Naive thymus-derived CD4-positive, alpha-beta T cell (primary cell): ENCODE data around the gene PADI4. TPM values are rescaled to one million over a fixed set of nuclear protein-coding genes. Genes with fewer than 3 reads are reported as not detected.
A peak's percentile ranks its signal among the peaks of the same experiment; 100 is the strongest.

Experiments used
- ATAC-seq: fragments of 150-1000 bp; cut with Tn5 transposase; 2 replicates; pipeline ENCODE4 v1.10.0; 2021; ENCODE audit warnings: mild to moderate bottlenecking, moderate library complexity
- CTCF ChIA-PET: fragments of 350-600 bp; sonication (Branson Sonifier 250); formaldehyde crosslinking; loops from one replicate; lab custom pipeline; 2021; ENCODE audit warnings: antibody characterized with exemption; lab: Charles Lee
- POLR2A ChIA-PET: fragments of 350-600 bp; sonication (Branson Sonifier 250); formaldehyde crosslinking; loops from one replicate; lab custom pipeline; 2021; ENCODE audit warnings: antibody characterized with exemption, inconsistent platforms; lab: Charles Lee
- DNase-seq, 9 donors: peaks; one replicate each; pipeline versions ENCODE4 v3.0.0 to v3.0.0-alpha.2; 2020 to 2022; ENCODE audit warnings: mixed read lengths in 1 of 9
- H3K27ac ChIP-seq: one replicate; pipeline ENCODE4 v1.7.0; 2013; ENCODE audit warnings: mild to moderate bottlenecking, low read depth, low read length, moderate library complexity
- H3K27me3 ChIP-seq, 2 donors: one replicate each; pipeline ENCODE4 v1.7.0; 2013; ENCODE audit warnings: low read length in 2 of 2, mild to moderate bottlenecking in 2 of 2, moderate library complexity in 2 of 2; ENCODE audit not compliant: control insufficient read depth in 2 of 2, insufficient read depth in 2 of 2
- H3K36me3 ChIP-seq, 3 experiments: 1 replicate in 2 of 3; 2 replicates in 1 of 3; pipeline ENCODE4 v1.7.0; 2013; ENCODE audit warnings: low read length in 3 of 3, mild to moderate bottlenecking in 3 of 3, moderate library complexity in 1 of 3; ENCODE audit not compliant: insufficient read depth in 3 of 3, control insufficient read depth in 2 of 3
- H3K4me1 ChIP-seq, 2 donors: one replicate each; pipeline ENCODE4 v1.7.0; 2013; ENCODE audit warnings: low read length in 2 of 2, mild to moderate bottlenecking in 2 of 2, moderate library complexity in 1 of 2; ENCODE audit not compliant: control insufficient read depth in 2 of 2, insufficient read depth in 2 of 2
- H3K4me3 ChIP-seq: 2 replicates; pipeline ENCODE4 v1.7.0; 2013; ENCODE audit warnings: mild to moderate bottlenecking, low read length
- H3K9me3 ChIP-seq, 3 experiments: 1 replicate in 2 of 3; 2 replicates in 1 of 3; pipeline ENCODE4 v1.7.0; 2013; ENCODE audit warnings: low read length in 3 of 3; ENCODE audit not compliant: control insufficient read depth in 2 of 3
- H3K27ac Mint-ChIP-seq, 9 donors: one replicate each; pipeline ENCODE4 v1.8.0; 2020 to 2022; ENCODE audit warnings: mixed read lengths in 9 of 9, mild to moderate bottlenecking in 8 of 9, moderate library complexity in 5 of 9, inconsistent platforms in 2 of 9
- H3K27me3 Mint-ChIP-seq, 5 donors: one replicate each; pipeline ENCODE4 v1.8.0; 2021 to 2022; ENCODE audit warnings: mixed read lengths in 5 of 5, mild to moderate bottlenecking in 1 of 5
- H3K36me3 Mint-ChIP-seq, 5 donors: one replicate each; pipeline ENCODE4 v1.8.0; 2020 to 2022; ENCODE audit warnings: mixed read lengths in 5 of 5, mild to moderate bottlenecking in 3 of 5, inconsistent platforms in 1 of 5
- H3K4me1 Mint-ChIP-seq, 7 donors: one replicate each; pipeline ENCODE4 v1.8.0; 2020 to 2022; ENCODE audit warnings: mixed read lengths in 7 of 7, mild to moderate bottlenecking in 3 of 7, inconsistent platforms in 1 of 7
- H3K4me3 Mint-ChIP-seq, 10 donors: one replicate each; pipeline ENCODE4 v1.8.0; 2020 to 2022; ENCODE audit warnings: mild to moderate bottlenecking in 10 of 10, mixed read lengths in 10 of 10, moderate library complexity in 6 of 10, inconsistent platforms in 2 of 10
- H3K9me3 Mint-ChIP-seq, 11 donors: one replicate each; pipeline ENCODE4 v1.8.0; 2020 to 2022; ENCODE audit warnings: mixed read lengths in 11 of 11, mild to moderate bottlenecking in 4 of 11, inconsistent platforms in 1 of 11, moderate library complexity in 1 of 11
- intact Hi-C, 2 donors: fragments of 100-400 bp; cut with micrococcal nuclease; formaldehyde crosslinking; loops; one replicate each; pipeline ENCODE4 v1.15.1; 2023
- polyA plus RNA-seq, 2 donors: library from polyadenylated mRNA; unstranded; fragments of 300-500 nt; fragmentation: Illumina TruSeq; gene quantifications; one replicate each; pipeline ENCODE4 v1.2.3, GENCODE V29; 2021
- total RNA-seq, 6 experiments: library from RNA in 5 of 6; stranded (reverse) in 5 of 6; gene quantifications; 1 replicate in 5 of 6; 2 replicates in 1 of 6; pipeline ENCODE4 v1.2.3 and lab custom pipeline; 2021 to 2026

PADI4 gene
- total and polyA plus RNA-seq, 7 experiments from 2014 or later = 0.12 to 20.5 (median 2.4) TPM

- no peaks in the 10 kb centered on the region for H3K4me1 ChIP-seq
- H3K36me3 Mint-ChIP-seq = peaks cover 0 to 13% (median 3%) of the 10 kb centered on the region in 5 donors
- DNase-seq (no peak), ATAC-seq (peak; percentile 25)
- peaks cover 0 to 5% (median 0%) of the 10 kb centered on the region in 3 experiments for H3K9me3 ChIP-seq
- intact Hi-C loops = no loop called here
- H3K27ac Mint-ChIP-seq = no peak overlapping the region
- H3K9me3 Mint-ChIP-seq = peaks cover 7 to 17% (median 9%) of the 10 kb centered on the region in 11 donors
- no peak overlapping the region for H3K27ac ChIP-seq
- H3K36me3 ChIP-seq = no peaks in the 10 kb centered on the region
- no peaks in the 10 kb centered on the region for H3K27me3 ChIP-seq
- no peak overlapping the region for H3K4me3 Mint-ChIP-seq
- H3K4me1 Mint-ChIP-seq = peaks cover 0 to 9% (median 0%) of the 10 kb centered on the region in 7 donors
- ChIA-PET POLR2A (no interaction called here), CTCF (no interaction called here)
- H3K27me3 Mint-ChIP-seq = peaks cover 0 to 17% (median 7%) of the 10 kb centered on the region in 5 donors
- H3K4me3 ChIP-seq = no peak overlapping the region
These were observed 3.7 kb upstream of the PADI4 start for GRCh38 chr1:17304151-17304825.

GRCh38 chr1:17304826-17305175 lies 3.2 kb upstream of the PADI4 start:
- H3K4me3 ChIP-seq = no peak overlapping the region
- CTCF ChIA-PET = no interaction called here
- peaks cover 0 to 9% (median 0%) of the 10 kb centered on the region in 7 donors for H3K4me1 Mint-ChIP-seq

GRCh38 chr1:17305576-17306095 lies 2.4 kb upstream of the PADI4 start:
- no peak overlapping the region for H3K27ac Mint-ChIP-seq
- intact Hi-C loops = no loop called here
- Histone ChIP-seq H3K4me1 (no peaks in the 10 kb centered on the region), H3K9me3 (peaks cover 0 to 5% (median 0%) of the 10 kb centered on the region in 3 experiments), H3K4me3 (no peak overlapping the region), H3K27ac (no peak overlapping the region), H3K27me3 (no peaks in the 10 kb centered on the region), H3K36me3 (no peaks in the 10 kb centered on the region)
- DNase-seq (no peak), ATAC-seq (no peak)
- POLR2A ChIA-PET = no interaction called here
- CTCF ChIA-PET = no interaction called here
- peaks cover 0 to 13% (median 3%) of the 10 kb centered on the region in 5 donors for H3K36me3 Mint-ChIP-seq
- H3K4me1 Mint-ChIP-seq = peaks cover 0 to 9% (median 0%) of the 10 kb centered on the region in 7 donors
- peak overlapping the region in 1 of 10 donors; percentile 19 for H3K4me3 Mint-ChIP-seq
- peaks cover 7 to 17% (median 9%) of the 10 kb centered on the region in 11 donors for H3K9me3 Mint-ChIP-seq
- H3K27me3 Mint-ChIP-seq = peaks cover 2 to 22% (median 16%) of the 10 kb centered on the region in 5 donors

More at GRCh38 chr1:17304826-17305175, 3.2 kb upstream of the PADI4 start:
- H3K27ac Mint-ChIP-seq = no peak overlapping the region
- H3K36me3 ChIP-seq = no peaks in the 10 kb centered on the region
- H3K27ac ChIP-seq = no peak overlapping the region
- H3K36me3 Mint-ChIP-seq = peaks cover 0 to 13% (median 3%) of the 10 kb centered on the region in 5 donors
- POLR2A ChIA-PET = no interaction called here
- peaks cover 0 to 5% (median 0%) of the 10 kb centered on the region in 3 experiments for H3K9me3 ChIP-seq
- ATAC-seq (no peak), DNase-seq (no peak)
- peaks cover 7 to 17% (median 9%) of the 10 kb centered on the region in 11 donors for H3K9me3 Mint-ChIP-seq
- intact Hi-C loops = no loop called here
- no peaks in the 10 kb centered on the region for H3K27me3 ChIP-seq
- no peak overlapping the region for H3K4me3 Mint-ChIP-seq
- no peaks in the 10 kb centered on the region for H3K4me1 ChIP-seq
- peaks cover 0 to 17% (median 10%) of the 10 kb centered on the region in 5 donors for H3K27me3 Mint-ChIP-seq

DNA sequence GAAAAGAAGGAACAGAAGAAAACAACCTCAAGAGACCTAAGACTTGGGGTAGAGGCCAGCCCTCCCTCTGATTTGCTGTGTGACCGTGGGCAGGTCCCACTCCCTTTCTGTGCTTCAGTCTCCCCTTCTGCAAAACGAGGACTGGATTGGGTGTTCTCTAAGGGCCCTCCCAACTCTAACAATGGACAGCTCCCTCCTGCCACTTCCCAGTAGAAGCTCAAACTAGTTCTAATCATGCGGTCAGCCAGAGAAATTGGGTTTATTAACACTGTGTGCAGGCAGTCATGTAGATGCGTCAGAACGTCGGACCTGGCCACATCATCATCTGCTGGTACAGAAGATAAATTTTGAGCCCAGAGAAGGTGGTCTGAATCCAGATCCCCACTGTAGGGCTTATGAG lies 1.6 kb upstream of the PADI4 start:
- Mint-ChIP-seq H3K36me3 (peaks cover 0 to 13% (median 3%) of the 10 kb centered on the region in 5 donors), H3K4me1 (peaks cover 0 to 9% (median 0%) of the 10 kb centered on the region in 7 donors), H3K4me3 (no peak overlapping the region), H3K27ac (no peak overlapping the region), H3K27me3 (peaks cover 2 to 22% (median 16%) of the 10 kb centered on the region in 5 donors), H3K9me3 (peaks cover 7 to 13% (median 9%) of the 10 kb centered on the region in 11 donors)
- no peak for ATAC-seq
- no peak for DNase-seq
- POLR2A ChIA-PET = no interaction called here
- CTCF ChIA-PET = no interaction called here
- no peak overlapping the region for H3K27ac ChIP-seq
- intact Hi-C loops = no loop called here
- no peak overlapping the region for H3K4me3 ChIP-seq
- H3K36me3 ChIP-seq = no peaks in the 10 kb centered on the region
- H3K27me3 ChIP-seq = no peaks in the 10 kb centered on the region
- H3K4me1 ChIP-seq = no peaks in the 10 kb centered on the region
- H3K9me3 ChIP-seq = peaks cover 0 to 5% (median 0%) of the 10 kb centered on the region in 3 experiments

DNA sequence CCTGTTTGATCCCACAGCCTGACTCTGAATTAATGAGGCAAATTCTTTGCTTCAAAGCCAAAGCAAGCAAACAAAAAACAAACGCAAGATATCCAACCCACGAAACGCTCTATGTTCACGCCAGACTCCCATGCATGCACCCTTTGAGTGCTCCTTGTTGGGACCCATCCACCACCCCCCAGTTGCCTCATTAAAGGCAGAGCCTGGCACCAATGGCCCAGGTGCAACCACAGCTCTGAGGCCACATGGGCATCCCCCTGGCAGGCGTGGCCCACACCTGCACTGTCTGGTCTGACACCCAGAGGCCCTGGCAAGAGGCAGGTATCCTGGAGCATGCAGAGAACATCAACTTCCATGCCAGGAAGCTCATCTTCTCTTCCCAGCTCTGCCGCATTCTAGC lies 1.1 kb upstream of the PADI4 start:
- H3K9me3 ChIP-seq = peaks cover 0 to 2% (median 0%) of the 10 kb centered on the region in 3 experiments
- H3K4me1 Mint-ChIP-seq = peaks cover 0 to 12% (median 2%) of the 10 kb centered on the region in 7 donors
- no peak overlapping the region for H3K27ac ChIP-seq
- CTCF ChIA-PET = interaction anchor here (0.5 kb wide), 1 partner anchor 32 kb away, joined by 4 read pairs; no protein-coding TSS in a partner anchor
- DNase-seq (no peak), ATAC-seq (no peak)
- no peak overlapping the region for H3K4me3 ChIP-seq
- no peaks in the 10 kb centered on the region for H3K36me3 ChIP-seq
- H3K9me3 Mint-ChIP-seq = peaks cover 4 to 9% (median 6%) of the 10 kb centered on the region in 11 donors
- no peaks in the 10 kb centered on the region for H3K27me3 ChIP-seq
- peaks cover 0 to 11% (median 1%) of the 10 kb centered on the region in 5 donors for H3K36me3 Mint-ChIP-seq
- no peak overlapping the region for H3K27ac Mint-ChIP-seq
- no peaks in the 10 kb centered on the region for H3K4me1 ChIP-seq
- H3K4me3 Mint-ChIP-seq = no peak overlapping the region
- intact Hi-C loops = no loop called here
- POLR2A ChIA-PET = no interaction called here
- peaks cover 2 to 22% (median 16%) of the 10 kb centered on the region in 5 donors for H3K27me3 Mint-ChIP-seq

GRCh38 chr1:17307329-17307728 lies 668 bp upstream of the PADI4 start:
- no peak for ATAC-seq
- intact Hi-C loops = no loop called here
- H3K36me3 ChIP-seq = no peaks in the 10 kb centered on the region
- CTCF ChIA-PET = interaction anchor here (0.5 kb wide), 1 partner anchor 32 kb away, joined by 4 read pairs; no protein-coding TSS in a partner anchor
- H3K4me1 ChIP-seq = peaks cover 0 to under 1% of the 10 kb centered on the region in 2 donors
- no peak overlapping the region for H3K27ac Mint-ChIP-seq
- H3K4me3 ChIP-seq = no peak overlapping the region
- peaks cover under 1 to 5% (median 2%) of the 10 kb centered on the region in 11 donors for H3K9me3 Mint-ChIP-seq
- peaks cover 0 to 7% (median 0%) of the 10 kb centered on the region in 5 donors for H3K36me3 Mint-ChIP-seq
- no peaks in the 10 kb centered on the region for H3K27me3 ChIP-seq
- peaks cover 3 to 23% (median 17%) of the 10 kb centered on the region in 5 donors for H3K27me3 Mint-ChIP-seq
- H3K27ac ChIP-seq = no peak overlapping the region
- DNase-seq = no peak
- POLR2A ChIA-PET = no interaction called here
- no peaks in the 10 kb centered on the region for H3K9me3 ChIP-seq
- peaks cover under 1 to 14% (median 7%) of the 10 kb centered on the region in 7 donors for H3K4me1 Mint-ChIP-seq
- H3K4me3 Mint-ChIP-seq = no peak overlapping the region
